ENCODE measurements around the gene TCEAL8. TPM values are rescaled to one million over a fixed set of nuclear protein-coding genes. Genes with fewer than 3 reads are reported as not detected.

Gene TCEAL8
- total RNA-seq, 1 donor from 2014 or later = 48.6 TPM

- H3K9me3 Mint-ChIP-seq (ENCODE audit: unreplicated experiment) = peaks cover 2% of the 10 kb centered on the region
- H3K4me3 Mint-ChIP-seq (ENCODE audit: unreplicated experiment) = peak overlapping the region; percentile 93
- no peaks in the 10 kb centered on the region for H3K27me3 Mint-ChIP-seq (ENCODE audit: unreplicated experiment)
- no peaks in the 10 kb centered on the region for H3K36me3 Mint-ChIP-seq (ENCODE audit: unreplicated experiment)
- TF ChIP-seq CTCF (IDR thresholded peaks at IDR 0.05; ENCODE audit: partially characterized antibody, unreplicated experiment) = no peak
- peaks cover 3% of the 10 kb centered on the region for H3K4me1 Mint-ChIP-seq (ENCODE audit: low read depth, unreplicated experiment)
- H3K27ac Mint-ChIP-seq (ENCODE audit: unreplicated experiment) = peak overlapping the region; percentile 94
- DNase-seq = peak; percentile 70
Observed at GRCh38 chrX:103215425-103215991, 39.4 kb downstream of the TCEAL8 start.

- Mint-ChIP-seq H3K4me3 (ENCODE audit: unreplicated experiment) (peak within 1 kb of the TSS; percentile 93), H3K9me3 (ENCODE audit: unreplicated experiment) (peaks cover 2% of the 10 kb centered on the region), H3K27ac (ENCODE audit: unreplicated experiment) (peak within 1 kb of the TSS; percentile 94), H3K36me3 (ENCODE audit: unreplicated experiment) (no peaks in the 10 kb centered on the region), H3K27me3 (ENCODE audit: unreplicated experiment) (no peaks in the 10 kb centered on the region), H3K4me1 (ENCODE audit: low read depth, unreplicated experiment) (peaks cover 3% of the 10 kb centered on the region)
- DNase-seq = peak; percentile 88
- no peak for TF ChIP-seq CTCF (IDR thresholded peaks at IDR 0.05; ENCODE audit: partially characterized antibody, unreplicated experiment)
Observed at GRCh38 chrX:103214870-103215424, 40.0 kb downstream of the TCEAL8 start, which contains the start of gene BEX4. BEX4 (plus strand) TSS chrX:103215108; CDS start chrX:103216154, 1,046 bp downstream.

GRCh38 chrX:103212749-103213457, 42.1 kb downstream of the TCEAL8 start:
- no peak for TF ChIP-seq CTCF (IDR thresholded peaks at IDR 0.05; ENCODE audit: partially characterized antibody, unreplicated experiment)
- Mint-ChIP-seq H3K9me3 (ENCODE audit: unreplicated experiment) (peaks cover 2% of the 10 kb centered on the region), H3K27ac (ENCODE audit: unreplicated experiment) (no peak overlapping the region)

GRCh38 chrX:103211012-103211715, 43.8 kb downstream of the TCEAL8 start:
- peaks cover 2% of the 10 kb centered on the region for H3K9me3 Mint-ChIP-seq (ENCODE audit: unreplicated experiment)

More at GRCh38 chrX:103212749-103213457, 42.1 kb downstream of the TCEAL8 start:
- Mint-ChIP-seq H3K4me3 (ENCODE audit: unreplicated experiment) (no peak overlapping the region), H3K27me3 (ENCODE audit: unreplicated experiment) (no peaks in the 10 kb centered on the region), H3K4me1 (ENCODE audit: low read depth, unreplicated experiment) (peaks cover 5% of the 10 kb centered on the region), H3K36me3 (ENCODE audit: unreplicated experiment) (no peaks in the 10 kb centered on the region)
- DNase-seq = no peak

More at GRCh38 chrX:103211012-103211715, 43.8 kb downstream of the TCEAL8 start:
- no peak overlapping the region for H3K27ac Mint-ChIP-seq (ENCODE audit: unreplicated experiment)
- peak; percentile 26 for DNase-seq
- TF ChIP-seq CTCF (IDR thresholded peaks at IDR 0.05; ENCODE audit: partially characterized antibody, unreplicated experiment) = no peak
- H3K4me1 Mint-ChIP-seq (ENCODE audit: low read depth, unreplicated experiment) = peaks cover 5% of the 10 kb centered on the region
- no peaks in the 10 kb centered on the region for H3K36me3 Mint-ChIP-seq (ENCODE audit: unreplicated experiment)
- H3K27me3 Mint-ChIP-seq (ENCODE audit: unreplicated experiment) = no peaks in the 10 kb centered on the region
- no peak overlapping the region for H3K4me3 Mint-ChIP-seq (ENCODE audit: unreplicated experiment)

All from glutamatergic neuron (in vitro differentiated cells).